Midbrain (tissue), 1 donor: ENCODE measurements around the gene HSPA12B.

Experiments
- DNase-seq: peaks from one replicate; lab custom pipeline; 2025; lab: John Stamatoyannopoulos, UW

Gene HSPA12B

GRCh38 chr20:3749087-3749688, 16.7 kb downstream of the HSPA12B start:
- DNase-seq = no peak

DNA sequence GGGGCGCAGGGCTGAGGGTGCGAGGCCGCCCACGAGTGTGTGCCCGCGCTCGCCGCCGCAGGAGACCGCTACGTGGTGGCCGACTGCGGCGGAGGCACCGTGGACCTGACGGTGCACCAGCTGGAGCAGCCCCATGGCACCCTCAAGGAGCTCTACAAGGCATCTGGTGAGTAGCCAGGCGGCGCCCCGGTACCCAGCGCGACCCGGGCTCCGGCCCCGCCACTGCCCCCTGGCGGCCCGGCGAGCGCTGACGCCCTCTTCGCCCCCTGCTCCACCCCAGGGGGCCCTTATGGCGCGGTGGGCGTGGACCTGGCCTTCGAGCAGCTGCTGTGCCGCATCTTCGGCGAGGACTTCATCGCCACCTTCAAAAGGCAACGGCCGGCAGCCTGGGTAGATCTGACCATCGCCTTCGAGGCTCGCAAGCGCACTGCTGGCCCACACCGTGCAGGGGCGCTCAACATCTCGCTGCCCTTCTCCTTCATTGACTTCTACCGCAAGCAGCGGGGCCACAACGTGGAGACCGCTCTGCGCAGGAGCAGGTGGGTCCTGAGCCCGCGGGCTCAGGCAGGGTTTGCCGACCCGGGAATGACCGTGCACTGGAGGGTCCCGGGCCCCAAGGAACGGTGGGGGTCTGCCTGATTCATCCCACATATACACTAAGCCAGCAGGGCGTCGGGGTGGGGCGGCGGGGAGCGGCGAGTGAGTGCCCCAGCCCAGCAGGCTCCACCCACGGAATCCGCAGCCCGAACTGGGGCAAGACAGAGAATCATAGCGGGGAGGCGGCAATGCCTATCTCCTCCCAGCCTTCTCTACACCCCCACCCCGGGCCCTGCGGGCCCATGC, 17.4 kb downstream of the HSPA12B start:
- peak; percentile 21 for DNase-seq

- DNase-seq = no peak
These were observed 18.8 kb downstream of the HSPA12B start for GRCh38 chr20:3751305-3751674.

- peak; percentile 3 for DNase-seq
These were observed 19.3 kb downstream of the HSPA12B start for GRCh38 chr20:3751675-3752385.

- DNase-seq = no peak
These were observed 19.9 kb downstream of the HSPA12B start for GRCh38 chr20:3752386-3752759.

DNA sequence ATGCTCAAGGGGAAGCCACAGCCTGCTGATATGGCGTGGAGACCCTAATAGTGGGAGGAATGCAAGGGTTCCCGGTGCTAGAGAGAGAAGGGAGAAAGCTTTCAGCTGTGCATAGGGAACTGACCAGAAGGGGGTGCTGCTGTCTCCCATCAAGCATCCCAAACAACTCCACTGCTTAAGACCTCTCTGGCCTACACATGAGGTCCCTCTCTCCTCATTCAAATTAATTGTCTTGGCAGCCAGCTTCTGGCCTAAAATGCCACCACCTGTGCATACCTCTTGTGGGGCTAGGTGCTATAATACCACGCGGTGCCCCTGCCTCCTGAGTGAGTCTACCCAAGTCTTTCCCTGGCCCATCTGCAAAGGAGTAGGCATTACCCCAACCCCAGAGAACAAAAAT, 20.6 kb downstream of the HSPA12B start:
- DNase-seq = peak; percentile 56

- no peak for DNase-seq
These were observed 21.2 kb downstream of the HSPA12B start for GRCh38 chr20:3753501-3754275.

DNA sequence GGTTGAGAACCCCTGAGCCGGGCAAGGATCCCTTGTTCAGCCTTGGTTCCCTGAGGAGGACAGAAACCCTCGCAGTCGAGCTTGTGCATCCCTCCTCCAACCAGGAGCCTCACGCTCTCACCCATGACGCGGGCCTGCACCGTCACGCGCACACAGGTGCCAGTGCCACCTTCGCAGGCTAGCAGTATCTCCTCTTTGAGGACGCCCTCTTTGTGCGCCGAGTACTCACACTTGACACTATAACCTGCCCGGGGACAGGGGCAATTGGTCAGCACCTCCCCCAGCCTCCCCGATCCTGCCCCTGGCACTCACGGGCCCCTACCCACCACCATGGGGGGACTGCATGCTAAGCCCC, 21.8 kb downstream of the HSPA12B start:
- DNase-seq = no peak

- no peak for DNase-seq
These were observed 22.8 kb downstream of the HSPA12B start for GRCh38 chr20:3755269-3755668.

GRCh38 chr20:3755814-3756480, 23.5 kb downstream of the HSPA12B start:
- peak; percentile 30 for DNase-seq

- no peak for DNase-seq
These were observed 24.8 kb downstream of the HSPA12B start for GRCh38 chr20:3757268-3757667.

- no peak for DNase-seq
These were observed 26.1 kb downstream of the HSPA12B start for GRCh38 chr20:3758566-3758965.

GRCh38 chr20:3759316-3759823, 26.9 kb downstream of the HSPA12B start:
- no peak for DNase-seq

DNA sequence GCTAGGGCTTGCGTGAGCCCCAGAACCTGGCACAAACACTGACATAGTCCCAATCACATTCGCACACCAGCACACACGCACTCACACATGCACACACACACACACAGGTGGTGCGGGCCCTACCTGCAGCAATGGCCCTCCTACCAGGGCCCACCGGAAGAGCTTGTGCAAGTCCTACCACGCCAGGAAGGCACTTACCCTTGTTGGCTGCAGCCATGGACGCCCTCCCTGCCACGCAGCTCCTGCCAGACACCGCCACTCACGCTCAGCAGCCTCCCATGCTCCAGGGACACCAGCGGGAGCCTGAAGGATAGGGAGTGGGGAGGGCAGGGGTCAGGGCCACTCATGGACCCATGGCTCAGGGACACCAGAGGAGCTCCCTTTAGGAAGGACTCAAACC, 27.4 kb downstream of the HSPA12B start:
- no peak for DNase-seq

DNA sequence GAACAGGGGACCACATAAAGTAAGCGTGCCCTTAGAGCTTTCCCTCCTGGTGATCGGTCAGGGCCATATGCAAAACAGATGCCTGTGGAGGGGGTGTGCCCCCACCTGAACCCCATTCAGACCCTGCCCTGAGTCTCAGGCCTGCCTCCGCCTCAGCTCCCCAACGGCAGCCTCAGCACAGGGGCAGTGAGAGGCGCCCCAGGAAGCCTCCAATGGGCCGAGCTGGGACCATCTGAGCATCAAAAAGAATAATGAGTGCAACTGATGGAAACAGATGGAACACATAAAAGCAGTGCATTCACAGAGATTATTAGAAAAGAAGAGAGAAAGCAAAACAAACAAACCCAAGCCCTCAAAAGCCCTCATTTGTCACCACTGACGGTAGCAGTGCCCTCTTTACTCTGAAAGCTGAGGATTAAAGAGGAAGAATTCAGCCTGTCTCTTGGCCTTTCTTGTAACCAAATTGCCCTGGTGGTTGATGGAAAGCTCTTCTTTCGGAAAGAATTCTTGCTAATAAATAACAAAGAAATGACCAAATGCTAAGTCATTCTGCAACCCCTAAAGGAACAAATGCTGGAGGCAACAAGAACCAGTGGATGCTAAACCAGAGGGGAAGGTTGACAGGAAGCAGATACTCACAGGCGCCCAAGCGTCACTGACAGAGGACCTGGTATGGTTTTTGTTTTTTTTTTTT, 28.3 kb downstream of the HSPA12B start:
- no peak for DNase-seq

- no peak for DNase-seq
These were observed 31.5 kb downstream of the HSPA12B start for GRCh38 chr20:3763671-3764601.

- no peak for DNase-seq
These were observed 32.2 kb downstream of the HSPA12B start for GRCh38 chr20:3764659-3765058.

DNA sequence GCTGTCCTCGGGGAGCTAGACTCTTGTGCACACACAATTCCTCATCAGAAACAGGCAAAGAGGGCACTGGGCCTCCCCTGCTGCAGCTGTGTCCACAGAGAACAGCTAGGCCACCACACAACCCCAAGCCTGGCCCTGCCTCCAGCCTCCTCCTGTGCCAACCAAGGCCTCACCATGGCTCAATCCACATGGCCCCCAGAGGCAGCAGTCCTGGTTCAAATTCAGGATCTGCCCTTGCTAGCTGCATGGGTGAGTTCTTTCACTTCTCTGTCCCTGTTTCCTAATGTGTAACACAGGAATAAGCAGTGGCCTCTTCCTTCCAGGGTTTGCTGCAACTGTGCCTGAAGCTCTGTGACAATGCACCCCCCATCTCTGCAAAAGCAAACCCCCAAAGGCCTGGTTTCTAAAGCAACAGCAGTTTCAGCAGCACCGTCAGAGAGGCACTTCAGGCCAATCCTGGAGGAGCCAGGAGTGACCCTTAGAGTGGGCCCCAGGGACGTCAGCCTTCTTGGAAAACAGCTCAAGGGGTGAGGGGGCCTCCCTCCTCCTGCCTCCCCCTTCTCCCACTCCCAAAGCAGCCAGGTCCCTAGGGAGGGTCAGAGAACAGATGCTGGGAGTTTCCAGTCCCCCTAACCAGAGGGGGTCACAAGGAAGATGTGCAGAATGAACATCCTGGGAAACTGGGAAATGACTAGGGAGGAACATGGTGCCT, 32.8 kb downstream of the HSPA12B start:
- DNase-seq = no peak

DNA sequence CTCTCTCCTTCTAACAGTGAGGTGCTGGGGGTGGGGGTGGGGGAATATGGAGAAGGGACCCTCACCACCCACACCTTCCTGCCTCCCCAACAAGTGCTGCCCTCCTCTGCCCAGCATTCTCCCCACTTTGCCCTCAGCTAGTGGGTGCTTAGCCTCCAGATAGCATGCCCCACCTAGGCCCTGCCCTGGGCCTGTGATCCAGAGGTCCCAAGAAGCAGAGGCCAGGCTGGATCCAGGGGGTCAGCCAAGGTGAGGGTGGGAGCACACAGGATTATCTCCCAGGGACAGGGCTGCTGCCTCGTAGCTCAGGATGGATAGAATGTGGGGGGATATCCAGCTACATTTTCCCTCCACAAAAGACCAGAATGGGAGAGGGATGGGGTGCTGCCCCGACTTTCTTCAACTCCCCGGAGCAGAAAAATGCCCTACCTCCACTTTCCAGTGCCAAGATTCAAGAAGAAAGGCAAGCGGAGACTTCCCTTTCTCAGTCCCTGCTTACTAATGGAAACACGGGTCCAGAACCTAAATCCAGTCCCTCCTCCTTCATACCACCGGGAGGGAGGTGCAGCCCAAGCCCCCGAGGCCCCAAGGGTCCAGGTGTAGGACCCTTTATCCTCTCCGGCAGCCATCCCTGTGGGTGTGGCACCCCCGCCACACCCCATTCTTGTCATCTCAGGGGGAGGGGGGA, 34.1 kb downstream of the HSPA12B start:
- DNase-seq = no peak
